Activated naive CD4-positive, alpha-beta T cell treated with anti-CD3 and anti-CD28 coated beads for 36 hours (primary cell): ENCODE data around the gene DLG2. TPM values are rescaled to one million over a fixed set of nuclear protein-coding genes. Genes with fewer than 3 reads are reported as not detected.
"Not testable (repeated sequence)": the region's sequence is repeated elsewhere in the genome, so short reads cannot be mapped to it uniquely, and the experiment has no call there.

Source experiments
- CTCF ChIA-PET: fragments of 350-600 bp; sonication (Branson Sonifier 250); formaldehyde crosslinking; loops from one replicate; lab custom pipeline; 2021; ENCODE audit warnings: antibody characterized with exemption; lab: Charles Lee
- DNase-seq: peaks from one replicate; pipeline ENCODE4 v3.0.0-alpha.2; 2020
- H3K27ac Mint-ChIP-seq: one replicate; pipeline ENCODE4 v1.8.0; 2021; ENCODE audit warnings: mild to moderate bottlenecking, mixed read lengths
- H3K27me3 Mint-ChIP-seq: one replicate; pipeline ENCODE4 v1.8.0; 2021; ENCODE audit warnings: low read depth, mixed read lengths
- H3K36me3 Mint-ChIP-seq: one replicate; pipeline ENCODE4 v1.8.0; 2021; ENCODE audit warnings: low read depth, mixed read lengths
- H3K4me1 Mint-ChIP-seq: one replicate; pipeline ENCODE4 v1.8.0; 2021; ENCODE audit warnings: low read depth, mixed read lengths
- H3K4me3 Mint-ChIP-seq: one replicate; pipeline ENCODE4 v1.8.0; 2021; ENCODE audit warnings: mild to moderate bottlenecking, moderate library complexity, mixed read lengths
- H3K9me3 Mint-ChIP-seq: one replicate; pipeline ENCODE4 v1.8.0; 2021; ENCODE audit warnings: mixed read lengths
- intact Hi-C: fragments of 100-400 bp; cut with micrococcal nuclease; formaldehyde crosslinking; loops from one replicate; pipeline ENCODE4 v1.15.1; 2023
- total RNA-seq, 2 experiments: library from RNA; stranded (reverse); gene quantifications; one replicate each; pipeline ENCODE4 v1.2.3, GENCODE V29; 2021

DLG2 gene
- total RNA-seq, 2 experiments from 2014 or later, result 3.3 to 4.6 TPM

GRCh38 chr11:85270315-85270714 is 356.8 kb downstream of the DLG2 start:
- H3K27me3 Mint-ChIP-seq, H3K4me3 Mint-ChIP-seq: not testable (repeated sequence)

GRCh38 chr11:85269109-85269508 is 358.0 kb downstream of the DLG2 start:
- Mint-ChIP-seq H3K27ac (no peak overlapping the region), H3K36me3 (peaks cover 2% of the 10 kb centered on the region), H3K27me3 (no peaks in the 10 kb centered on the region), H3K9me3 (peaks cover 8% of the 10 kb centered on the region), H3K4me1 (no peaks in the 10 kb centered on the region), H3K4me3 (no peak overlapping the region)
- CTCF ChIA-PET, result no interaction called here
- intact Hi-C loops, result no loop called here
- DNase-seq, result no peak

More at GRCh38 chr11:85270315-85270714, 356.8 kb downstream of the DLG2 start:
- H3K36me3 Mint-ChIP-seq, H3K27ac Mint-ChIP-seq, intact Hi-C loops, CTCF ChIA-PET, H3K9me3 Mint-ChIP-seq, H3K4me1 Mint-ChIP-seq, DNase-seq: not testable (repeated sequence)

GRCh38 chr11:85266646-85267045 is 360.5 kb downstream of the DLG2 start:
- H3K4me3 Mint-ChIP-seq, result no peak overlapping the region
- H3K27me3 Mint-ChIP-seq, result no peaks in the 10 kb centered on the region
- no peaks in the 10 kb centered on the region for H3K36me3 Mint-ChIP-seq
- intact Hi-C loops, result no loop called here
- CTCF ChIA-PET, result no interaction called here
- H3K27ac Mint-ChIP-seq, result no peak overlapping the region
- H3K9me3 Mint-ChIP-seq, result peaks cover 2% of the 10 kb centered on the region
- H3K4me1 Mint-ChIP-seq, result no peaks in the 10 kb centered on the region
- no peak for DNase-seq

GRCh38 chr11:85263328-85263727 is 363.8 kb downstream of the DLG2 start:
- Mint-ChIP-seq H3K27ac (no peak overlapping the region), H3K36me3 (no peaks in the 10 kb centered on the region)
- intact Hi-C loops, result no loop called here

GRCh38 chr11:85257837-85258236 is 369.3 kb downstream of the DLG2 start:
- Mint-ChIP-seq H3K9me3 (peaks cover 2% of the 10 kb centered on the region), H3K4me1 (no peaks in the 10 kb centered on the region), H3K36me3 (no peaks in the 10 kb centered on the region), H3K27ac (no peak overlapping the region), H3K4me3 (no peak overlapping the region), H3K27me3 (no peaks in the 10 kb centered on the region)
- intact Hi-C loops, result no loop called here
- no peak for DNase-seq
- CTCF ChIA-PET, result no interaction called here

More at GRCh38 chr11:85263328-85263727, 363.8 kb downstream of the DLG2 start:
- no peaks in the 10 kb centered on the region for H3K9me3 Mint-ChIP-seq
- CTCF ChIA-PET, result no interaction called here
- no peaks in the 10 kb centered on the region for H3K4me1 Mint-ChIP-seq
- no peaks in the 10 kb centered on the region for H3K27me3 Mint-ChIP-seq
- DNase-seq, result no peak
- no peak overlapping the region for H3K4me3 Mint-ChIP-seq

GRCh38 chr11:85256433-85256832 is 370.7 kb downstream of the DLG2 start:
- no peaks in the 10 kb centered on the region for H3K4me1 Mint-ChIP-seq
- DNase-seq, result no peak
- intact Hi-C loops, result no loop called here
- no peak overlapping the region for H3K27ac Mint-ChIP-seq
- H3K27me3 Mint-ChIP-seq, result no peaks in the 10 kb centered on the region
- no peaks in the 10 kb centered on the region for H3K36me3 Mint-ChIP-seq
- CTCF ChIA-PET, result interaction anchor here (0.6 kb wide), 1 partner anchor 38 kb away, joined by 3 read pairs; no protein-coding TSS in a partner anchor
- peaks cover 2% of the 10 kb centered on the region for H3K9me3 Mint-ChIP-seq
- no peak overlapping the region for H3K4me3 Mint-ChIP-seq

GRCh38 chr11:85249482-85249881 is 377.7 kb downstream of the DLG2 start:
- DNase-seq, result no peak
- no peaks in the 10 kb centered on the region for H3K4me1 Mint-ChIP-seq
- intact Hi-C loops, result no loop called here
- no peaks in the 10 kb centered on the region for H3K36me3 Mint-ChIP-seq
- H3K27ac Mint-ChIP-seq, result no peak overlapping the region
- peaks cover 2% of the 10 kb centered on the region for H3K9me3 Mint-ChIP-seq
- H3K27me3 Mint-ChIP-seq, result no peaks in the 10 kb centered on the region
- CTCF ChIA-PET, result no interaction called here
- no peak overlapping the region for H3K4me3 Mint-ChIP-seq

- Mint-ChIP-seq H3K4me3 (no peak overlapping the region), H3K27me3 (no peaks in the 10 kb centered on the region), H3K9me3 (no peaks in the 10 kb centered on the region), H3K27ac (no peak overlapping the region), H3K36me3 (no peaks in the 10 kb centered on the region), H3K4me1 (no peaks in the 10 kb centered on the region)
- DNase-seq, result no peak
- CTCF ChIA-PET, result no interaction called here
- intact Hi-C loops, result no loop called here
Observed at GRCh38 chr11:85247797-85248196, 379.3 kb downstream of the DLG2 start.

- intact Hi-C loops, result no loop called here
- Mint-ChIP-seq H3K9me3 (peaks cover 2% of the 10 kb centered on the region), H3K27me3 (no peaks in the 10 kb centered on the region), H3K27ac (no peak overlapping the region), H3K4me3 (no peak overlapping the region), H3K36me3 (no peaks in the 10 kb centered on the region), H3K4me1 (no peaks in the 10 kb centered on the region)
- no peak for DNase-seq
- CTCF ChIA-PET, result interaction anchor here (0.6 kb wide), 1 partner anchor 20 kb away, joined by 3 read pairs; no protein-coding TSS in a partner anchor
Observed at GRCh38 chr11:85238906-85239305, 388.2 kb downstream of the DLG2 start.

GRCh38 chr11:85238038-85238437 is 389.1 kb downstream of the DLG2 start:
- H3K4me1 Mint-ChIP-seq, DNase-seq, H3K36me3 Mint-ChIP-seq, intact Hi-C loops, H3K27ac Mint-ChIP-seq, H3K9me3 Mint-ChIP-seq, H3K27me3 Mint-ChIP-seq, H3K4me3 Mint-ChIP-seq: not testable (repeated sequence)
- CTCF ChIA-PET, result interaction anchor here (0.6 kb wide), 1 partner anchor 19 kb away, joined by 3 read pairs; no protein-coding TSS in a partner anchor

- H3K36me3 Mint-ChIP-seq, result no peaks in the 10 kb centered on the region
- peaks cover 4% of the 10 kb centered on the region for H3K9me3 Mint-ChIP-seq
Observed at GRCh38 chr11:85236211-85236610, 390.9 kb downstream of the DLG2 start.

GRCh38 chr11:85232559-85232958 is 394.6 kb downstream of the DLG2 start:
- CTCF ChIA-PET, result interaction anchor here (0.7 kb wide), 1 partner anchor 176 kb away, joined by 3 read pairs; no protein-coding TSS in a partner anchor
- peaks cover 2% of the 10 kb centered on the region for H3K9me3 Mint-ChIP-seq
- intact Hi-C loops, result no loop called here

More at GRCh38 chr11:85236211-85236610, 390.9 kb downstream of the DLG2 start:
- intact Hi-C loops, result no loop called here
- no peak overlapping the region for H3K4me3 Mint-ChIP-seq
- no peaks in the 10 kb centered on the region for H3K27me3 Mint-ChIP-seq
- H3K4me1 Mint-ChIP-seq, result no peaks in the 10 kb centered on the region
- CTCF ChIA-PET, result no interaction called here
- H3K27ac Mint-ChIP-seq, result no peak overlapping the region
- no peak for DNase-seq

GRCh38 chr11:85231588-85231987 is 395.6 kb downstream of the DLG2 start:
- no peak for DNase-seq
- no peaks in the 10 kb centered on the region for H3K36me3 Mint-ChIP-seq
- peaks cover 2% of the 10 kb centered on the region for H3K9me3 Mint-ChIP-seq
- no peaks in the 10 kb centered on the region for H3K4me1 Mint-ChIP-seq
- intact Hi-C loops, result no loop called here
- no peaks in the 10 kb centered on the region for H3K27me3 Mint-ChIP-seq
- H3K27ac Mint-ChIP-seq, result no peak overlapping the region
- CTCF ChIA-PET, result no interaction called here
- no peak overlapping the region for H3K4me3 Mint-ChIP-seq

More at GRCh38 chr11:85232559-85232958, 394.6 kb downstream of the DLG2 start:
- Mint-ChIP-seq H3K4me3 (no peak overlapping the region), H3K4me1 (no peaks in the 10 kb centered on the region), H3K27me3 (no peaks in the 10 kb centered on the region), H3K36me3 (no peaks in the 10 kb centered on the region), H3K27ac (no peak overlapping the region)
- no peak for DNase-seq
